Spleen (tissue), 11 donors: ENCODE results near the gene C1orf53. TPM values are rescaled to one million over a fixed set of nuclear protein-coding genes. Genes with fewer than 3 reads are reported as not detected.

Source experiments
- DNase-seq: peaks from one replicate; pipeline ENCODE4 v3.0.0-alpha.2; 2020
- H3K27ac ChIP-seq, 8 donors: fragments of 200-600 bp; sonication (generic) in 7 of 8; 1 replicate in 4 of 8; 2 replicates in 4 of 8; pipeline versions ENCODE4 v1.5.0 to v1.8.0; 2016 to 2021; ENCODE audit warnings: inconsistent platforms in 4 of 8, mild to moderate bottlenecking in 4 of 8, moderate library complexity in 1 of 8
- H3K27me3 ChIP-seq, 7 donors: fragments of 200-600 bp; sonication (generic) in 6 of 7; replicated peaks in 1 of 7; 1 replicate in 4 of 7; 2 replicates in 3 of 7; pipeline versions ENCODE4 v1.5.0 to v1.8.0; 2016 to 2021; ENCODE audit warnings: inconsistent platforms in 3 of 7, mild to moderate bottlenecking in 1 of 7
- H3K36me3 ChIP-seq, 6 donors: fragments of 200-600 bp; sonication (generic) in 5 of 6; 1 replicate in 4 of 6; 2 replicates in 2 of 6; pipeline versions ENCODE4 v1.5.0 to v1.8.0; 2016 to 2021; ENCODE audit warnings: inconsistent platforms in 2 of 6
- H3K4me1 ChIP-seq, 6 donors: fragments of 200-600 bp; sonication (generic) in 5 of 6; 1 replicate in 3 of 6; 2 replicates in 3 of 6; pipeline versions ENCODE4 v1.5.0 to v1.8.0; 2016 to 2021; ENCODE audit warnings: inconsistent platforms in 3 of 6
- H3K4me3 ChIP-seq, 8 donors: fragments of 200-600 bp; sonication (generic) in 7 of 8; 1 replicate in 4 of 8; 2 replicates in 4 of 8; pipeline versions ENCODE4 v1.5.0 to v1.8.0; 2016 to 2021; ENCODE audit warnings: inconsistent platforms in 4 of 8, mild to moderate bottlenecking in 4 of 8, moderate library complexity in 2 of 8
- H3K9me3 ChIP-seq, 8 donors: fragments of 200-600 bp; sonication (generic) in 7 of 8; 1 replicate in 4 of 8; 2 replicates in 4 of 8; pipeline versions ENCODE4 v1.5.0 to v1.8.0; 2016 to 2021; ENCODE audit warnings: inconsistent platforms in 4 of 8
- POLR2A ChIP-seq, 3 donors: fragments of 450-650 bp; IDR thresholded peaks; one replicate each; pipeline ENCODE4 v1.5.1; 2017; ENCODE audit warnings: antibody characterized with exemption in 3 of 3, mild to moderate bottlenecking in 1 of 3
- POLR2AphosphoS5 ChIP-seq, 3 donors: sonication (generic); formaldehyde crosslinking; IDR thresholded peaks; one replicate each; pipeline ENCODE4 v1.5.1; 2017; ENCODE audit warnings: antibody characterized with exemption in 3 of 3
- WGBS, 5 donors: extraction: QIAGEN DNeasy Blood & Tissue Kit in 3 of 5; methylation state at CpG; one replicate each; pipeline versions ENCODE4 v1.1.5 to v1.1.7; 2013 to 2018; 5-methylcytosine and 5-hydroxymethylcytosine counted together
- intact Hi-C: fragments of 100-400 bp; cut with DNase I; formaldehyde crosslinking; loops from one replicate; pipeline ENCODE4 v1.15.0; 2023; ENCODE audit warnings: low total_unique reads
- polyA plus RNA-seq, 3 donors: library from polyadenylated mRNA; stranded (reverse); fragments of 200-250 nt; gene quantifications; one replicate each; pipeline ENCODE4 v1.2.1, GENCODE V29; 2013
- total RNA-seq, 7 donors: library from RNA; depleted of rRNA in 3 of 7; stranded (reverse); fragments of >200 nt in 3 of 7; fragmentation: NEBNext Ultra II Directional in 4 of 7; extraction: Animal tissue kit (Norgen Biotek cat#: 25700) in 4 of 7; gene quantifications; one replicate each; pipeline versions ENCODE4 v1.1.0 to v1.2.1, GENCODE V29; 2016 to 2021
- TF ChIP-seq, protein P1 (sequence below), 11 experiments: fragments of 200-600 bp in 7 of 11; fragments of 450-650 bp in 4 of 11; sonication (generic) in 4 of 11; IDR thresholded peaks in 8 of 11; conservative IDR thresholded peaks in 3 of 11; 1 replicate in 7 of 11; 2 replicates in 4 of 11; pipeline versions ENCODE4 v1.4.0 to v1.8.0; 2016 to 2021; ENCODE audit warnings: antibody characterized with exemption in 11 of 11, inconsistent platforms in 4 of 11, mild to moderate bottlenecking in 1 of 11
- donor health status: healthy with polysubstance abuse.
- donor health status: DM: no; HTN: no; CAD: no; lungs with moderate emphysema.
- donor health status: DM: no; HTN: no; CAD: no.
- donor health status: Bipolar disorder and iron deficiency.
- donor health status: healthy.
- donor health status: DM: no; HTN: no; CAD: no.
- donor health status: DM: yes; HTN: yes; CAD: no.

Gene C1orf53
- total and polyA plus RNA-seq, 10 donors = 0.50 to 8.6 (median 3.0) TPM; not detected in 2

DNA sequence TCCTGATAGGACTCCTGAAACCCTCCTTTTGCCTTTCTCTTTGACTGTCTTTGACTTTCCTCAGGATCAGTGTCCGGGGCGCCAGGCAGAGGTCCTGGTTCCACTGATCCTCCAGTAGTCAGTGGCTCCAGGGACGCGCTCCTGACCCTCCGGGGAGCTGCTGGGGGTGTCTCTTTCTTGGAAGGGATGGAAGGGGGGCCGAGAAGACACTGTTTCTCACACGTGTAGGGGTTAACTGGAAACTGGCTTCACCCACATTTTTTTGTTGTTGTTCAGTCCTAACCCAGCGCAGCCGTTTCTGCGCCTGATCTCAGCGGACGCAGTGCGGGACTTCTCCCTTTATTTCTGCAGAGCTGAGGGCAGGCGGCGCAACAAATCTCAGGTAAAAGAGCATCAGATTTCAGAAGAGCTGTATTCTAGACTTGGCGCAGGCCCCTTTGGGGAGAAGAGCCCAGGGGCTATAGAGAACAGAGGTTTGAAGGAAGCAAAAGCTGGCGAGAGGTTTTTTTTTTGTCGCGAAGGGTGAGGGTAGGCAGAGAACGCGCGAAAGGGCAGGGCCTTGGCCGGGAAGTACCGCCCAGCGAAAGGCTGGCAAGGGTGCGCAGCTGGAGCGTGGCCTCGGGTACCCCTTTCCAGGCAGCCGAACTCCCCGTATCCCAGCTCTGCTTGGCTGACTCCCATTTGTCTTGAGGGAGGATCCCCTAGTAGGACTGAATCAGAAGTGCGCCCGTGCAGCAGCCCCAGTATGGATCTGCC lies 10.5 kb downstream of the C1orf53 start:
- Histone ChIP-seq H3K36me3 (no peaks in the 10 kb centered on the region), H3K27ac (no peak overlapping the region), H3K27me3 (peaks cover 17 to 100% (median 100%) of the 10 kb centered on the region in 7 donors), H3K4me3 (peak overlapping the region in 4 of 8 donors; percentile 3 to 55 (median 19)), H3K9me3 (no peaks in the 10 kb centered on the region), H3K4me1 (peaks cover 44 to 93% (median 75%) of the 10 kb centered on the region in 6 donors)
- no peak for DNase-seq
- no peak for TF ChIP-seq POLR2AphosphoS5 (IDR thresholded peaks at IDR 0.05)
- intact Hi-C loops = no loop called here
- 2 to 7% (median 4%) methylated on average over 30 to 32 of the region's 32 CpGs for WGBS, 5 donors

DNA sequence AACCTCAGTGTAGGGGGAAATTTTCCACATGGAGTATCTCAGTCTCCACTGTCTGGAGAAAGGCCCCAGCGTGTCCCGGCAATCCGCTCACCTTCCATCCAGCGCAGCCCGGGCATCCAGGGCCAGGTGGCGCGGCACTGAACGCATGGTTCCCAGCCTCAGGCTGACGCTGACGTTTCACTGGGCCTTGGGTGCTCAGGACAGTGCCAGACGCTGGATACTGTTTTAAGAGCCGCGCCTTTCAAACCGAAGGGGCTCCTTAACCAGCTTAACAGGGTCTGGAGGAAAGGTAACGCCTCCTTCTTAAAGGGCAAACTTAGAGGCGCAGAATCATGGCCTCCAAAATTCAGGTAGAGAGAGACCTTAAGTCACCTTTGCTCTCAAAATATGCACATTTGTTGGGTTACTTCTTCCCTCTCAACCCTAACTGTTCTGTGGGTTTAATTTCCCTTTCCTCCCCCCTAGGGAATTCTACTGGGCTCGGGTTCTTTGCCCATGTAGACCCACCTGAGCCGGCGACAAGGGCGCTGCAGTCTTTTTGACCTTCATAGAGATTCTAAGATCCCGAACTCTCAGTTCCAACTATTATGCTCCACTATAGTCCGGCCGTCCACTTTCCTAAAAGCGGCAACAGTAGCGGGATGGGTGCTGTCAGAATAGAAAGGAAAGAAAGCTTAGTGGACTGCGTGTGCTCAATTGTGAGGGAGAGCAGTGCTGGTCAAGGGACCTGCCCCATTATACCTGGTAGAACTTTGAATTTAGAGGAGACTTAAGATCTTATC lies 11.3 kb downstream of the C1orf53 start:
- Histone ChIP-seq H3K36me3 (no peaks in the 10 kb centered on the region), H3K9me3 (no peaks in the 10 kb centered on the region), H3K27me3 (peaks cover 12 to 100% (median 100%) of the 10 kb centered on the region in 7 donors), H3K27ac (no peak overlapping the region), H3K4me1 (peaks cover 50 to 97% (median 81%) of the 10 kb centered on the region in 6 donors), H3K4me3 (peak overlapping the region in 2 of 8 donors; percentile 5 to 55)
- intact Hi-C loops = no loop called here
- DNase-seq = no peak
- WGBS, 5 donors = 14 to 22% (median 17%) methylated on average over 23 to 26 of the region's 26 CpGs
- TF ChIP-seq POLR2A (IDR thresholded peaks at IDR 0.05) (no peak), POLR2AphosphoS5 (IDR thresholded peaks at IDR 0.05) (no peak)
- TF ChIP-seq, protein P1, sequence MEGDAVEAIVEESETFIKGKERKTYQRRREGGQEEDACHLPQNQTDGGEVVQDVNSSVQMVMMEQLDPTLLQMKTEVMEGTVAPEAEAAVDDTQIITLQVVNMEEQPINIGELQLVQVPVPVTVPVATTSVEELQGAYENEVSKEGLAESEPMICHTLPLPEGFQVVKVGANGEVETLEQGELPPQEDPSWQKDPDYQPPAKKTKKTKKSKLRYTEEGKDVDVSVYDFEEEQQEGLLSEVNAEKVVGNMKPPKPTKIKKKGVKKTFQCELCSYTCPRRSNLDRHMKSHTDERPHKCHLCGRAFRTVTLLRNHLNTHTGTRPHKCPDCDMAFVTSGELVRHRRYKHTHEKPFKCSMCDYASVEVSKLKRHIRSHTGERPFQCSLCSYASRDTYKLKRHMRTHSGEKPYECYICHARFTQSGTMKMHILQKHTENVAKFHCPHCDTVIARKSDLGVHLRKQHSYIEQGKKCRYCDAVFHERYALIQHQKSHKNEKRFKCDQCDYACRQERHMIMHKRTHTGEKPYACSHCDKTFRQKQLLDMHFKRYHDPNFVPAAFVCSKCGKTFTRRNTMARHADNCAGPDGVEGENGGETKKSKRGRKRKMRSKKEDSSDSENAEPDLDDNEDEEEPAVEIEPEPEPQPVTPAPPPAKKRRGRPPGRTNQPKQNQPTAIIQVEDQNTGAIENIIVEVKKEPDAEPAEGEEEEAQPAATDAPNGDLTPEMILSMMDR (IDR thresholded peaks at IDR 0.05 in 8 of 11, conservative IDR thresholded peaks at IDR 0.05 in 3 of 11) = no peak

DNA sequence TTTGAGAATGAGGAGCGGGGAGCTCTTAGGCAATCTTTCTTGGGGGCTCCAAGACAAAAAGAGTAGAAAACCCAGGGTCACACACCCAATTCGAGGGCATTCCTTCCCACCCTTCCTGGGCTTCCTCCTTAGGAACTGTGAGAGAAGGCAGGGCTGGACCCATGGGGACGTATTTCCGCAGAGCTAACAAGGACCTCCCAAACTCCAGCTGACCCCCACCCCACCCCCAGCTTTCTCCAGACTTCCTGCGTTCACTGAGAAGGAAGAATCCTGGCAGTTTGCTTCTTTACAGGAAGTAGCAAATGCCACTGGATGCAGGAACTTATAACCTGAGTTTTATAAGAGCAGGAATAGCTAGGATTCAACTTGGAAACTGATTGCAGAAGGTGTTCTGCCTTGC lies 12.1 kb downstream of the C1orf53 start:
- Histone ChIP-seq H3K4me3 (no peak overlapping the region), H3K4me1 (peaks cover 55 to 97% (median 83%) of the 10 kb centered on the region in 6 donors), H3K9me3 (no peaks in the 10 kb centered on the region), H3K36me3 (no peaks in the 10 kb centered on the region), H3K27me3 (peaks cover 12 to 100% (median 100%) of the 10 kb centered on the region in 7 donors), H3K27ac (no peak overlapping the region)
- no peak for DNase-seq
- TF ChIP-seq POLR2A (IDR thresholded peaks at IDR 0.05) (no peak), POLR2AphosphoS5 (IDR thresholded peaks at IDR 0.05) (no peak)
- TF ChIP-seq, protein P1 (IDR thresholded peaks at IDR 0.05 in 8 of 11, conservative IDR thresholded peaks at IDR 0.05 in 3 of 11) = no peak
- WGBS, 5 donors = 7 to 17% (median 11%) methylated on average over 5 of the region's 5 CpGs
- intact Hi-C loops = no loop called here

DNA sequence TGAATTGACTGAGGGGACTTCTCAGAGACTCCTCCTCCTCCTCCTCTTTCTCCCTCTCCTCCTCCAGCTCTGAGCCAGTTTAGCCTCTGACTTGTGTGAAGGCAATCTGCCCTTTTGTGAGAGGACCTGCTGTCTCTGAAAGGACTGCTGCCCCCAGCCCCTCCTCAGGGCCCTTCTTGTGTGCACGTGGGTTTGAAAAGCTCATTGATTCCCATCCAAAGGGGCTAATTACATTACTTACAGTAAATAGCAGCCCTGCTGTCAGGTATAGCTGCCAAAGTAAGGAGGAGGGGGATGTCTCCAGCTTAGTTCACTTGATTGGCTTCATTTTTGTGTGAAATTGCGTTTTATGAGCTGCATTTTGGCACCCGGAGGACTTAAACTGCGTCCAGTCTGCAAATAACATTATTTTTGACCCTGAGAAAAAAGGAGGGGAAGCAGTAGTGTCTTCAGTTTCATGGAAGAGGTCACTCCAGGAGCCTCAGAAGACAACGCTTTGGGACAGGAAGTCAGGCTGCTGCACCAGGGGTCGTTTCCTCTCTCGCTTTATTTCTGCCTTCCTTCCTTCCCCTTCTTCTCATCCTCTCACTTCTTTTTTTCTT lies 12.9 kb downstream of the C1orf53 start:
- Histone ChIP-seq H3K4me3 (peak overlapping the region in 2 of 8 donors; percentile 20 to 60), H3K27ac (no peak overlapping the region), H3K36me3 (no peaks in the 10 kb centered on the region), H3K27me3 (peaks cover 12 to 100% (median 100%) of the 10 kb centered on the region in 7 donors), H3K4me1 (peaks cover 63 to 98% (median 89%) of the 10 kb centered on the region in 6 donors), H3K9me3 (no peaks in the 10 kb centered on the region)
- no peak for DNase-seq
- WGBS, 5 donors = 1 to 6% (median 4%) methylated on average over 7 of the region's 7 CpGs
- TF ChIP-seq POLR2A (IDR thresholded peaks at IDR 0.05) (no peak), POLR2AphosphoS5 (IDR thresholded peaks at IDR 0.05) (no peak)
- TF ChIP-seq, protein P1 (IDR thresholded peaks at IDR 0.05 in 8 of 11, conservative IDR thresholded peaks at IDR 0.05 in 3 of 11) = no peak
- intact Hi-C loops = no loop called here
